Fibroblast of skin of scalp (primary cell): ENCODE results near the gene TBC1D22A.
A peak's percentile ranks its signal among the peaks of the same experiment; 100 is the strongest.

Source experiments
- DNase-seq: peaks from one replicate; pipeline ENCODE4 v3.0.0-alpha.2; 2013

The TBC1D22A gene

DNA sequence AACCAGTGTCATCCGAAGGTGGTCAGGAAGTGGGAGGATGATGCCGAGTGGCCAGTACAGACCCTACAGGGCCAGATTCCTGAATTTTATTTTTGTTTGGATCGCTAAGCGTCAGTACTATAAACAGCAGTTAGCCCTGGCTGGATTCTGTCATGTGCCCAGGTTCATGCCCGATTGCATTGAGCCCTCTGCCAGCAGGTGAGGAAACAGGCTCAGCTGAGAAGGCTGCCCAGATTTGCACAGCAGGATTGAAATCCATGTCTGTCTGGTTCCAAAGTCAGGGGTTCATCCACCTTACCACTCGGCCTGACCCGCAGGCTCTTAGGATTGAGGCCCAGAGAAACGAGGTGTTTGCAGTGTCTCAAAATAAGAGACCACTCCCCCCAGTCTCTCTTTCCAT is 9.1 kb upstream of the TBC1D22A start:
- no peak for DNase-seq

DNA sequence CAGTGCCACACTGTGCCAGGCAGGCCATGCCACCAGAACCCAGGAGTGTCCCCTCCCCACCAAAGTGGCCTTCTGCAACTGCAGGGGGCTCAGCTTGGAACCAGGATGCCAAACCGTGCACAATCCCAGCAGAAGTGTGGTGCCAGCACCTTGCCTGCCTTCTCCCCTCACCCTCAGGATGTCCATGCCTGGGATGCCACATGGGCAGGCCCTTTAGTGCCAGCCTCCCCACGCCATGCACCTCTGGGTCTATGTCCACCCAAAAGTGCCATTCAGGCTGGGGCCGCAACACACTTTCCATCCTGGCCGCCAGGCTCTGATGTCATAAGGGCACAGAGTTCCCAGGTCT is 8.7 kb upstream of the TBC1D22A start:
- DNase-seq: no peak

DNA sequence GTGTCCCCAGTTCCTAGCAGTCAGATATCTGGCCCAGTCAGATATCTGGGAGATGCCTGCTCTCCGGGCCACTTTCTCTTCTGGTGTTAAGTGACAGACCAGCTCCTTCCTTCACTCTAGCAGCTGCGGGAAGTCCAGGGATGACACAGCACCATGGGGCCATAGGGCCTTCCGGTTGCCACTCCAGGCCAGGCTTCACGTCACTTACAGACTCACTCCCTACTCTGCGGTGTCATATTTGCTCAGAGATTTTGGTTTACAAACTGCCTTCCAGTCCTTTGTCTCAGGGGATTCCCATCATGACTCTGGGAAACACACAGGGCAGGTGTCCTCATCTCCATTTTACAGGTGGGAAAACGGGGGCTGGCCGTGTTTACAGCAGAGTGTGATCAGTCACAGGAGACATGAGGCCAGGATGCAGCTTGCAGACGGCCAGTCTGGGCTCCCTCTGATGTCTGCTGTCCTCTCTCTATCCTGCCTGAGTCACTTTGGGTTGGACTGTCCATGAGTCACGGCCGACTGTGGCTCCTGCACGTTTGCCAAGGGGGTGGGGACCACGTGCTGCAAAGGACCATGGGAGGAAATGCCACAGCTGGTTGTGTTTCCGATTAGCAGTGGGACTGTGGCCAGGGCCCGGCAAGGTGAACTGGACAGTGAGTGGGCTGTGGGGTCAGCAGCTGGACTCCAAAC is 8.2 kb upstream of the TBC1D22A start:
- peak; percentile 98 for DNase-seq

GRCh38 chr22:46754826-46755225 is 7.6 kb upstream of the TBC1D22A start:
- DNase-seq: no peak

DNA sequence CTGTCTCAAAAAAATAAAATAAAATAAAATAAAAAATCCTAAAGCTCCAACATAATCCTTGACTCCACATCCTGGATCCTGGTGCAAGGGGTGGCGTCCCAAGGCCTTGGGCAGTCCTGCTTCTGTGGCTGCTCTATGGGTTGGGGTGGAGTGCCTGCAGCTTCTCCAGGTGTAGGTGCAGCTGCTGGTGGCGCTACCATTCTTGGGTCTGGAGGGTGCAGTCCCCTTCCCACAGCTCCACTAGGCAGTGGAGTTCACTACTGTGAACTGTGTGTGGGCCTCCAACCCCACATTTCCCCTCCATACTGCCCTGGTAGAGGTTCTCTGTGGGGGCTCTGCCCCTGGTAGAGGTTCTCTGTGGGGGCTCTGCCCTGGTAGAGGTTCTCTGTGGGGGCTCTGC is 6.9 kb upstream of the TBC1D22A start:
- no peak for DNase-seq

GRCh38 chr22:46756097-46756496 is 6.4 kb upstream of the TBC1D22A start:
- DNase-seq: no peak

GRCh38 chr22:46757104-46757503 is 5.3 kb upstream of the TBC1D22A start:
- DNase-seq: no peak

- DNase-seq: no peak
Measured at GRCh38 chr22:46758121-46758520, 4.3 kb upstream of the TBC1D22A start.

GRCh38 chr22:46758867-46759290 is 3.6 kb upstream of the TBC1D22A start:
- peak; percentile 52 for DNase-seq

DNA sequence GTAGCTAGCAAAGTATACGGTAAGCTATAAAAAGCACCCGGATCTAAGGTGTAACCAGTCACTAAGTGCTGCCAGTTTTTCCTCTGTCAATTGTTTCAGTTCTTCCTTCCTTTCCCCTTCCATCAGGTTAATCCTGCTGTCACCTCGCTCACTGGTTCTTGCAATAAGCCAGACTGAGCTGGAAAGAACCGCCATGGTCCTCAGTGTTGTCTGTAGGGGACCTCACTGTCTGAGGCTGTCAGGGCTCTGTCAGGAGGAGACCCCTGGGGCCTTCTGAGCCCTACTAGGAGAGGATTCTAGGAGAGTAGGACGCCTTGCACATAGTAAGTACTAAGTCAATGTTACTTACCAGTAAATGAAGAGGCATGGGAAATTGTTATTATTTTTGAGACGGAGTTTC is 1.4 kb upstream of the TBC1D22A start:
- no peak for DNase-seq

DNA sequence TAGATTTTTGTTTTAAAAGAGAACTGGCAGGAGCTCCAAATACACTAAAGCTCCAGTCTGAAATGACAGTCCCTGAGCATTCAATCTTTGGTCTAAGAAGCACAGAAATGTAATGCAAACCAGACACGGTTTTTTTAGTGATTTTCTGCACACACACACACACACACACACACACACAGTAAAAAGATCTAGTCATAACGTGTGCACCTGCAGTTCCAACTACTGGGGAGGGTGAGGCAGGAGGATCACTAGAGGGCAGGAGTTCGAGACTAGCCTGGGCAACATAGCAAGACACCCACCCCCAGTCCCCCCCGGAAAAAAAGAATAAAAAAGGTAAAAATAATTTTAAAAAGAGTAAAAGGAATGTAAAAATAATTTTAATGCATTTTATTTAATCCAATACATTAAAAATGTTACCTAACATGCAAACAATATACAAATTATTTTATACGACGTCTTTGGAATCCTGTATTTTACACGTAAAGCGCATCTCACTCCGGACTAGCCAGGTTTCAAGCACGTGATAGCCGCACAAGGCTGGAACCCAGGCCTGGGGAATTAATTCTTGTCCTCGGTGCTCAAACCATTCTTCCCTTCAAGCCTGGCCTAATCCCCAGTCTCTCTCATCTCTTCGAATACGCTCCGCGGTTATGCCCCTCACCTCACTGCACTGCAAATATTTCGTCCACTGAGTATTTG is 762 bp upstream of the TBC1D22A start:
- DNase-seq: no peak

- peak; percentile 33 for DNase-seq
Measured at GRCh38 chr22:46763051-46763705, 728 bp downstream of the TBC1D22A start.

GRCh38 chr22:46764140-46764680 is 1.8 kb downstream of the TBC1D22A start:
- DNase-seq: no peak

DNA sequence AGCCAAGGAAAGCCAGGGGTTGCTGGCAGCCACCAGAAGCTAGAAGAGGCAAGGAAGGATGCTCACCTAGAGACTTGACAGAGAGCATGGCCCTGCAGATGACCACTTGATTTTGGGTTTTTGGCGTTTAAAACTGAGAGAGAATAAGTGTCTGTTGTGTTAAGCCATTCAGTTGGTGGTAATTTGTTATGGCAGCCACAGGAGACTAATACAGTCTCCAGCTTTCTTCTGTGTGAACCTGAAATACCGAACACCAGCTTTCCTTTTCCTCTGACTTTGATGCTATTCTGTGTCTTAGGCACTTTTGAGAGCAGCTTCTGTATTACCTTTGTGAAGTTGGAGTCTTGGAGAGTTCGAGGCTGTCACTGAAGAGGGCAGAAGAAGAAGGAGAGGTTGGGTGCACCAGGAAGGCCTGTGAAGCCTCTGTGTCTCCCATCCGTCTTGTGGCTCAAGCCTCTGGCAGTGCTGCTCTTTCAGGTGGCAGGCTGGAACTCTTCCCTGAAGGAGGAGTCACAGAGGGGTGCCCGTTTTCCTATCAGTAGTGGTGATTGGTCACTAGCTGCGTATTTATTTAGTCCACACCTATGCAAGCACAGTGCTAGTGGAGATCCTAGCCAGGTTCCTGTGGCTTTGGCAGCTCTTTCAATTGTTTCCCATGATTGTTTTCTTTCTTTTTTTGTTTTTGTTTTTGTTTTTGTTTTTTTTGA is 2.5 kb downstream of the TBC1D22A start:
- no peak for DNase-seq

- no peak for DNase-seq
Measured at GRCh38 chr22:46766611-46767010, 4.2 kb downstream of the TBC1D22A start.

DNA sequence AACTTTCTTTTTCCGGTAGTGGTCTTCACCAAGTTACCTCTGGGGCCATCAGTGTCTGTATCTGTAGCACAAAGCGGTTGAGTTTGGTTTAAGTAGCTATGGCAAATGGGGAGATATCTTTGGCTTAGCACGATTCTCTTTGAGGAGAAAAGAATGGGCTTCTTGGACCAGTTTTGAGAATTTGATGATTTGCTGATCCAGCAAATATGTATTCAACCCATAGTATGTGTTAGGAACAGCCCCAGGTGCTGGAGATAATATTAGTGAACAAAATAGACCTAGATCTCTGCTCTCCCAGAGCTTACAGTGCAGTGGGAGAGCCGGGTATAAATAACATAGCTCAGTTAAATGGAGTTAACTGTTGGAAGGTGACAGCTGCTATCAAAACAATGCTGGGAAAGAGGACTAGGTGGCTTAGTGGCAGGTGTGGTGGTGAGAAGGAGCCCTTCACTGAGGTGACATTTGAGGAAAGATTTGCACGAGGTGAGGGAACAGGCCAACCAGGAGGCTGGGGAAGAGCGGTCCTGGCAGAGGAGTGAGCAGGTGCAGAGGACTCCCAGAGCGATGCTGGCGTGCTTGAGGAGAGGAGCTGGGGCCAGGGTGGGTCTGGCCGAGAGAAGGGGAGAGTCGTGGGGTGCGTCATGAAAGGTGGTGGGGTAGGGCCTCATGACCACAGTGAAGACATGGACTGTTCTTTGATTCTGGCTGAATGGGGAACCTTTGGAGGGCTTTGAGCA is 5.0 kb downstream of the TBC1D22A start:
- no peak for DNase-seq

DNA sequence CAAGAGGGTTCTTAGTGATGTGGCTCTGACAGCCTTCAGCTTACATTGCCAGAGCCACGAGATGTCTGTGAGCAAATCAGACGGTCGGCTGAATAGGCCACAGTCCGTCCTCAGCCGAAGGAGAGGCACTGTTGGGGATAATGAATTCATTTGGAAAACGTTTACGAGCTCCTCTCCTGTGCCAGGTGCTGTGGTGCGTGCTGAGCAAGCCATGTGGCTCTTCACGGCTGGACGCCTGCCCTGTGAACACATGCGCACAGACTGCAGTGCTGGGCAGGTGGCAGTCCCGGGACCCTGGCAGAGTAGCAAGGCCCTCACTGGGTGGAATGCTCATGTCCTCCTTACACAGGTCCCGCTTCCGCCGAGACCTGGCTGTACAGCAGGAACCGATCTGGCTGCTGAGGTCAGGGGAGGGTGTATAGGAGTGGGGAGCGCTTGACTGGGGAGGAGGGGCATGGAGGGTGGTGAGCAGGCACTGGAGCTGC is 6.8 kb downstream of the TBC1D22A start:
- no peak for DNase-seq

DNA sequence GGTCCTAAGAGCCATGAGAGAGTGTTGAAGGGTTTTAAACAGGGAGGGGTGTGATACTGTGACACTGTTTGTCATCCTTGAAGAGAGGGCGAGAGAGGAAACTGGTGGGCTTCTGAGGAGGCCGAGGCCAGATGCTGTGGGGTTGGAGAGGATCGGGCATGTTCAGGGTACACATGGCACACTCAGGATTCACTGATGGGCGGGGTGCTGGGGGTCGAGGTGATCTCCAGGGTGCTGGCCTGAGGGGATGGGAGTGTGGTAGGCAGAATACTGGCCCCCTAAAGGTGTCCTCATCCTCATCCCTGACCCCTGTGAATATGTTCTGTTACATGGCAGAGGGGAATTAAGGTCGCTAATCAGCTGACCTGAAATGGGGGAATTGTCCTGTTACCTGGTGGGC is 7.3 kb downstream of the TBC1D22A start:
- no peak for DNase-seq

GRCh38 chr22:46770151-46770641 is 7.7 kb downstream of the TBC1D22A start:
- no peak for DNase-seq

DNA sequence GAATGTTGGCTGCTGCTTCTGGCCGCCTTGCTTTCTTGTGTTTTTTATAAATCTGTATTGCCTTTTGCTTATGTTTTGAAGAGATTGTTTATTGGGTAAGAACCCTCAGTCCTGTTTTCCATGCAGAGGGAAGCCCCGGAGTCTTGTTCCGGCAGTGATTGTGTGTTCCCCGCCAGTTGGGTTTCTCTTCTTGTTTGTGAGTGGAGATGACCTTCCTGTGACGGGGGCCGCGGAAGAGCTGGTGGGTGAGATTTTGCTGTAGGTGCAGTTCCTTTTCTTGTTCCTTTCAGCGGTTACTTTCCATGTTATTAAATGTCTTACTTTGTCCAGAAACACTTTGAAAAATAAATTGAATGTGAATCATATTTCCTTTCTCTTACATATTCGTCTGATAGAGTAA is 8.3 kb downstream of the TBC1D22A start:
- no peak for DNase-seq

GRCh38 chr22:46773076-46773475 is 10.6 kb downstream of the TBC1D22A start:
- DNase-seq: no peak
